Islet precursor cell (in vitro differentiated cells): Measurements from ENCODE around the gene CEACAM8.
"Not testable (repeated sequence)": the region's sequence is repeated elsewhere in the genome, so short reads cannot be mapped to it uniquely, and the experiment has no call there.

Experiments used
- DNase-seq: peaks from one replicate; pipeline ENCODE4 v3.0.0-alpha.2; 2018

CEACAM8 gene

DNA sequence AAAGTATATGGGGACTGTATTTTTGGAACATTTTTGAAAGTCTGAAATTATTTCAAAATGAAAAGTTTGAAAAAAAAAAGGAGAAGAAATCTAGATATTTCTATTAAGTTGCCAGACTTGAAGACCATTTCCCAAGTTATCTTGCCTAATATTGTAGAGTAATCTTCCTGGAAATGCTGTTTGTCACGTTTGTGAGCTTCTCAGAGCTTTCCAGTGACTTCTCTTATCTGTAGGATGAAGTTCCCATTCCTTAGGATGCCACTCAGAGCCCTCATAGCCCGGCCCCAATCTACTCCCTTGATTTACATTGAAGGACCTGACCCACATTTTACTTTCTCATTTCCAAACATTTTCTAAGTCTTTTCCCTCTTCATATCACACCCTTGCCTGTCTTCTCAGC lies 23.6 kb downstream of the CEACAM8 start:
- DNase-seq: no peak

DNA sequence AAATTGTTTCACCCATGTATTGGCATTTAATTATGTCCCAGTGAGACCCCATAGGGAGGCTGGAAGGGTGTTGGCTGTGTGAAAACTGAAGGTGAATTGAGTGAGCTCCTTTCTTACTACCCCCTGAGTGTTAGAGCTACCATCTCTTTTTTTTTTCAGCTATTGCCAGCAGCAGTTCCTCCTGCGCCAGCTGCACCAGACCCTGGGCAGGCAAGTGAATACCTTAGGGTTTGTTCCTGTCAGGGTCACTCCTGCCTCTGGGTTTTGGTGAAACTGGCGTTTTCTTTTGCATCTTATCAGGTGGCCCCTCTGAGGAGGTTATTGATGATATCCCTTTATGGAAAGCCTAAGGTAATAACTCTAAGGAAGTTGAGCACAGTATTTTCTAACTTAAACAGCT lies 25.5 kb downstream of the CEACAM8 start:
- DNase-seq: no peak

DNA sequence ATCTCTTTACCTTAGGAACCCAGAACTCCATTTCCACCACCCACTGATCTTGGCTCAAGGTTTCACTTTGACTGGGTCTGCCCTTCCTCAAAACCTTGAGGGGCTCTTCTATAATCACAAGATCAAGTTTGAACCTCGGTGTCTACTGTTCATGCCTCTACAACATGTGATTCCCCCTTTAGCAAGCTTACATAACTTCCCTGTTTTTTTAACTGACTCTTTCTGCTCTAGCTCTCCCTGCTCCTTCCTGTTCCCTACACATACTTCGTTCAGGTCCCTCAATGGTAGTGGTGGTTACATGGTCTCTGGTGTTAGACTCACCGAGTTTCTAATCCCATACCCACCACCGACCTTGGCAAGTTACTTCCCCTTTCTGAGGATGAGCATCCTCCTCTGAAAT lies 26.7 kb downstream of the CEACAM8 start:
- no peak for DNase-seq

DNA sequence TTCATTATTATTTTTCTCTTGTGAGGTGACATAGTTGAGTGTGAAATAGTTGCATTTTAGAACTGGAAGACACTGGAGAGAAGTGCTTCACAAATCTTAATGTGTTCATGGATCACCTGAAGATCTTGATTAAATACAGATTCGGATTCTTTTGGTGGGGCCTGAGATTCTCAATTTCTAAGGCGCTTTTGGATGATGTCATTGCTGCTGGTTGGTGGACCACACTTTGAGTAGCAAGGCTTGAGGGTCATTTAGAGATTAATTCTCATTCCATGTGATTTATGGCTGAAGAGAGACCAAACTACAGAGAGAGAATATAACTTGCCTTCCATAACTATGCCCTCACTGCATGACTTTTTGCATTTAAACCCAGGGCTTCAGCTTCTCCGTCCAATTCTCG lies 27.2 kb downstream of the CEACAM8 start:
- no peak for DNase-seq

DNA sequence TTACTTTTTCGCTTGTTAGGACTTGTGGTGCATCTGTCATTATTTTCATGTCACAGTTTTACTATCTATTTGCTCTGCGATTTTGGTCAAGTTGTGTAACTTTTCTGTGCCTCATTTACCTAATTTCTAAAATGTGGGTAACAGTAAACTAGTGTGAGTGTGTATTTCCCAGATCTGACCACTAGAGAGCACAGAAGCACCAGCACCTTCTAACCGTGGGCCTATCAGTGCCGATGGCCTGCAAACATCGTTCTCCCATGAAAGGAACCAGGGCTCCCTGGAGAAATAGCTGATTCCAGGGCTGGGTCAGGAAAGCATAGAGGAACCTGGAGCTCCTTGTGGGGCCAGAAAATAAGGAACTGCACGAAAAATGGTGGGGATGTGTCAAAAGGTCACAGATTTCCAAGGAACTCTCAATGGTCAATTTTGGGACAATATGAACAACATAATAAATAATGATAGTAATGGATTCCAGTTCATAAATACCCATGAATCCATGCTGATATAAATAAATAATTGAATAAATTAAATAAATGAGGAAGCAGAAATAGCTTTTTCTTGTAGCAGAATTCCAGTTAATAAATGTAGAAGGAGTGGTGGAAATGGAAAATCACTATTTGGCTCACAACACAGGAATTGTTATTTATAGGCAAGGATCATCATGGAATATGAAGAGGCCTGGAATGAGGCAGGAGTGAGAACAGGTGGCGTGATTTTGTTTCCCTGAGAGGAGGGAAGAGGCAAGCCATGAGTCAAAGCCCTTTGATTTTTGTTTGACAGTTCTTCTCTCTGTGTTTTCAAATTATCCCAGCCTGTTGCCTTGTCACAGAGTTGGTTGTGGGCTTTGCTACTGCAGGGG lies 31.1 kb downstream of the CEACAM8 start:
- DNase-seq: no peak

DNA sequence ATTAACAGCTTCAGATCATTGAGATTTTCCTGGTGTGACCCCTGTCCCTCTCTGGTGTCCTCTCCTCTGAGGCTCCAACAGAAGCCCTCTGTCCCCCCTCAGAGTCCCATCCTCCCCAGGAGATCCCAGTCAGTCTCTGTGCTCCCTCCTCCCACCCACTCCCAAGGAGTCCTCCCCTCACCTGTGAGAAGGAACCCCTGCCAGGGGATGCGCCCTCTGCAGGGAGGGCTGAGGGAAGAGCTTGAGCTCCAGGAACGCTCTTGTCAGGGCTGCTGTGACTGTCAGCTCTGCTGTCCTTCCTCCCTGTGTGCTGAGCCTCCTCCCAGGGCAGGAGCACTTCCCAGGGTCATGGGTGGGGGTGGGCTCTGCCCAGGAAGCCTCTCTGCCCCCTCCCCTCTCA lies 33.2 kb downstream of the CEACAM8 start:
- DNase-seq: no peak

DNA sequence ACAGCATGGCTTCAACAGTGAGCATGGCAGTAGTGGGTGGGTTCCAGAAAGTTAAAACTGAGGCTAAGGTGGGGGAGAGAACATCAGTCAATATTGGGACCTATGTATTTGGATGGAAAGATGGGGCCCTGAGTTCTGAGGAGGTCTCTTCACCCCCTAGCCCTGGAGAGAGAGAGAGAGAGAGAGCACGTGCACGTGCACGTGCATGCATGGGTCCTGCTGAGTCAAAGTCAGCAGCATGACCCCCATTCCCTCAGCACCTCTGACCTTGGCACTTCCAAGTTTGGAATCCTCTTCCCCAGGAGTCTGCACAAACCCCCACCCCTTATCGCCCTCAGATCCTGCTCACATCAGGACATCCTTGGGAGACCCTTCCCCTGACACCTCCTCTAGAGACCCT lies 34.0 kb downstream of the CEACAM8 start:
- peak; percentile 33 for DNase-seq

DNA sequence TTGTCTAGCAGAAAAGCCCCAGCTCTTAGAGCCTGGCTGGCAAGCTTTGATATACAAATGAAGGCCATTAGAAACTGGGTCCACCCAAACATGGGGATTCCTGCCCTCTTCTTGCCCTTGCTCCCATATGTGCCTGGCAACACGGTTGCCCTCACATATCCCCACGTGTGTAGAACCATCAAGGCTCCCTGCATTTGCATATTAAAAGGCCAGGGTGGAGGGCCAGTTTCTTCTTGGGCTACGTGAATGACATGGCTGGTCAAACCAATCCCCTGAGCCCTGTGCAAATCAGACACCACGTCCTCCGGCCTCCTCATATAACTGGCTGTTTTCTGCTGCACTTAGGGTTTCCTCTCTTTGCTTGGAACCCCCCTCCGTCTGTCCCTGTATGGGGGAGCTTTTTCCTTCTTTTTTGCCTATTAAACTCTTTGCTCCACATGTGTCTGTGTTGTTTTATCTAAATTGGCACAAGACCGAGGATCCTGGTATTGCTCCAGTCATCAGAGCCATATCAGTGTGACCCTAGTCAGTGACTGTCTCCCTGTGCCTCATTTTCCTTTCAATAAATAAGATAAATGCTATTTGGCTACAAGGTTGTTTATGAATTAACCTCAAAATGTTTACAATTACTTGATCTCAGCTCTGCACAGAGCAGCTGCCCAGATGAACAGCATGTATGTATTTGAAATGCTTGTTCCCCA lies 36.1 kb downstream of the CEACAM8 start:
- DNase-seq: no peak

DNA sequence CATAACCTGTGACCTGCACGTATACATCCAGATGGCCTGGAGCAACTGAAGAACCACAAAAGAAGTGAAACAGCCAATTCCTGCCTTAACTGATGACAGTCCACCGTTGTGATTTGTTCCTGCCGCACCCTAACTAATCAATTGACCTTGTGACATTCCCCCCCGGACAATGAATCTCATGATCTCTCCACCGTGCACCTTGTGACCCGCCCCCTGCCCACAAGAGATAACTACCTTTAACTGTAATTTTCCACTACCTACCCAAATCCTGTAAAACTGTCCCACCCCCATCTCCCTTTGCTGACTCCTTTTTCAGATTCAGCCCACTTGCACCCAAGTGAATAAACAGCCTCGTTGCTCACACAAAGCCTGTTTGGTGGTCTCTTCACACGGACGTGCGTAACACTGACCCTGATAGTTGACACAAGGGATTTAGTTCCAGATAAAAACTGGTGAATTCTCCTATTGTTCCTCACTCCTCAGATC lies 37.3 kb downstream of the CEACAM8 start:
- not testable (repeated sequence) for DNase-seq

DNA sequence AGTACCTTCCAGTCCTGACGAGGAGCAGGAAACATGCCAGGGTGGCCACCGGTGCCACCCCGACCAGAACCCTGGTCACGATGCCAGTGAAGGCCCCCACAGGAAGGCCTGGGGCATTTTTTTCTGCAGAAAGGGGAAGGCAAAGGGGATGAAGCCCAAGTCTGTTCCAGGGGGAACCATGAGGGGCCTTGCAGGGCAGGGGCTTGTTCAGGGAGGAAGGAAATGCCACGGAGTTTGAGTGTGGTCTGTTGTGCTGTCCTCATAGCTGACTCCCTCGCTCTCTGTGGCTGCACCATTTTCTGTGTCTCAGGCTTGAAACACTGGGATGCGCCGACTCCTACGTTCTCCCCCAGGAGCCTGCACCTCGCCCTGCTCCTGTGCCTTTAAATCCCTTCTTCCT lies 38.9 kb downstream of the CEACAM8 start:
- DNase-seq: no peak

DNA sequence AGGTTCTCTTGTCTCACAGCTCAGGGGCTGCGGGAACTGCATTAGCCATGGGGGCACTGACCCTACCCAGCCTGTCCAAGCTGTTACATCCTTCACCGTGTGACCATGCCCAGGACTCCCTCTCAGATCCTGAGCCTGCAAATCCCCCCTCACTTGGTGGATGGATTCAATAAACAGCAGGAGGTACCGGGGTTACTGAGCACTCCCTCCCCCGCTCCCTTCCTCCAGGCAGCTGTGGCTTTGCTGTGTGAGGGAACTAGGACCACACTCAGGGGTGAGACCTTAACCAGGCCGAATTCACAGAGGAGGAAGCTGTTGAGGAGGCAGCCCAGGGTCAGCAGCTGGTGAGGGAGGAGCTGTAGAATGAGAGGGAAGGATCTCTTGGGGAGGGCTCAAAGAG lies 39.4 kb downstream of the CEACAM8 start:
- DNase-seq: no peak

DNA sequence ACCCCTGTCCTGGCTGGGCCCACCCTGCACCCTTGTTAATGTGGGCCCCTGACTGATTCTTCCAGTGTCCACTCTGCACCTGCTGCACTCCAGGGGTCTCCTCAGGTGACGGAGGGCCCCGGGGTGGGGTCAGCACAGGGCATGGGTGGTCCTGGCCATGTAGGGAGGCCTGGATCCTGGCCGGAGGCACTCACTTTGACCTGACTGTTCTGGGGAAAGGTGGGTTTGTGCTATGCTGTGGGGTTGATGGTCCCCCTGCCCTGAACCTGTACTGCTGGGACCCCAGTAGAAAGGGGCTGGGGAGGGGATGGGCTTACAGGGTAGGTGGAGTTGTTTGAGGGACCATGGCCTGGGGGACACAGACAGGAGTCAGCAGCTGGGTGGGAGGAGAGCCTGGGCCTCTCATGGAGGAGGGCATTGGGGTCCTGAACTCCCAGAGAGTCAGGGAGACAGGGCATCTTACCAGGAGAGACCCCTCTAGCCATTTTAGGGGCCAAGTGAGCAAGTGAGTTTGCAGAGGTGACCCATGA lies 40.6 kb downstream of the CEACAM8 start:
- peak; percentile 22 for DNase-seq

DNA sequence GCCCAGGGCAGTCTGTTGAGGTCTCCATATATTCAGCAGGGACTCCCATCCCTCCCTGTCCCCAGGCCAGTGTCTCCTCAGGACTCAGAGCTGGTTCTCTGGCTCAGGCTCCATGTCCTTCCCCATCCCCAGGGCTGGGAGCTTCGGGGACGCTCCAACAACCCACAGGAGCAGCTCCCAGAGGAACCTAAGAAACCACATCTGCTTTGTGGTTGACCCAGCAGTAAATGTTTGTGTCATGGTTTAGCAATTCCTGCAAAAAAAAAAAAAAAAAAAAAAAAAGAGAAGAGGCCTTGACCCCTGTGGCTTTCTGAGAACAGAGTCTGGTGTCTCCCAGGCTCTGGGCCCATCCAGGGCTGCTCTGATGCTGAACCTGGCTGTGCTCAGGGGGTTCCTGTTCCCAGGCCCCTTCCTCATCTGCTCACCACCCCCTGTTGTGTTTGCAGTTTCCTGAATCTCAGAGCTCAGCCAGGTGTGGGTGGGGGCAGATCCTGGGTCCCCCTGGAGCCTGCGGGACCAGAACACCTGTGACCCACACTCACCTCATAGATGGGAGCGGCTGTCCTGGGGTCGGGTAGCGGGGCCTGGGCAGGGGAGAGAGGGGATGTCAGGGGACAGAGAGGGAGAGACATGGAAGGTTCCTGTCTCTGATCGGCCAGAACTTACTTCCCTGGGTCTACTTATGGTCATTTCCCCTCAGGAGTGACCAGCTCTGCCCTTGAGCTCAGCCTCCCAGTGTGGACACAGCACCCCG lies 41.3 kb downstream of the CEACAM8 start:
- DNase-seq: peak; percentile 58

DNA sequence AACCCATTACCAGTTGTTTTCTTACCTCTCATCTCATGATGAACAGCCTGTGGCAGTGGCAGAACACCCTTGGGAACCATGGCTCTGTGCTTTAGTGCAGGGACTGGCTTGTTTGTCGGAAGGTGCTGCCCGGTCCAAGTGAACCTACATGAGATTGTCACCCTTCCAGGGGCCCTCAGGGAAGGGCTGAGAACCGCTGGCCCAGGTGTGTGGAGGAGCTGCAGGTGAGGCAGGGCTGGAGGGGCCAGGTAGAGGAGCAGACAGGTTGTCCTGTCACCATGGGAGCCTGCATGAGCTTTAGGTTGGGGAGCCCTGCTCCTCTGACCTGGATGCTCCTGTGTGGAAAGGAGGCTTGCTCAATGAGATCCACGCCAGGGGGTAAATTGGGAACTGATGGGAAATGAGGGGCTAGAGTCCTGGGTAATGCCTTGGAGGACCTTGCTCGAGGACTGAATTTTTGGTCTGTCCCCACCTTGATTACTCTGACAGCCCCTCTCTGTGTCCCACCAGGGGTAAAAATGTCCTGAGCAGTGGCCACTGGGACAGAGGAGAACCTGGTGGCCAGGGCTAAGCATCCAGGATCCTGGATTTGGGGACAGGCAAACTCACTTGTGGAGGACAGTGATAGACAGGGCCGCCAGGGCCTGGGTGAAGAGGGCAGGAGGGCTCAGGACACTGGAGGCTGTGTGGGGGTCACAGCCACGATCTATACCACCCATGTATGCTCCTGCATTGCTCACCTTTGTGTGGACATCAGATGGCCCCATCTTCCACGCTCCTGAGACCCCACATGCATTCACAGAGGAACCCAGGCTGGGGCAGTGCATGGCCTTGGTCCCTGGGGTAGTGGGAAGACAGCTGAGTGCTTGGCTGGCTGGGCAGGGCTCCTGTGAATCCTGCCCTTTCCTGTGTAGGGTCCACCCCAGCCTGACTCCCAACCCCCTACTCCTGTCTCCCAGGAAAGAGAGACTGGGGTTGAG lies 42.3 kb downstream of the CEACAM8 start:
- peak; percentile 36 for DNase-seq

DNA sequence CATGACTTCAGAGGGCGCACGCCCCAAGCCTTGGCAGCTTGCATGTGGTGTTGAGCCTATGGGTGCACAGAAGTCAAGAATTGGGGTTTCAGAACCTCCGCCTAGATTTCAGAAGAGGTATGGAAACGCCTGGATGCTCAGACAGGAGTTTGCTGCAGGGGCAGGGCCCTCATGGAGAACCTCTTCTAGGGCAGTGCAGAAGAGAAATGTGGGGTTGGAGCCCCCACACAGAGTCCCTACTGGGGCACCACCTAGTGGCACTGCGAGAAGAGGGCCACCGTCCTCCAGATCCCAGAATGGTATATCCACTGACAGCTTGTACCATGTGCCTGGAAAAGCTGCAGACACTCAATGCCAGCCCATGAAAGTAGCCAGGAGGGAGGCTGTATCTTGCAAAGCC lies 44.2 kb downstream of the CEACAM8 start:
- DNase-seq: not testable (repeated sequence)

DNA sequence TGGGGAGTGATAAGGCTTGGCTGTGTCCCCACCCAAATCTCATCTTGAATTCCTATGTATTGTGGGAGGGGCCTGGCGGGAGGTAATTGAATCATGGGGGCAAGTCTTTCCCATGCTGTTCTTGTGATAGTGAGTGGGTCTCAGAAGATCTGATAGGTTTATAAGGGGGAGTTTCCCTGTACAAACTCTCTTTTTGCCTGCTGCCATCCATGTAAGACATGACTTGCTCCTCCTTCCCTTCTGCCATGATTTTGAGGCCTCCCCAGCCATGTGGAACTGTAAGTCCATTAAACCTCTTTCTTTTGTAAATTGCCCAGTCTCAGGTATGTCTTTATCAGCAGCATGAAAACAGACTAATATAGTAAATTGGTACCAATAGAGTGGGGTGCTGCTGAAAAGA lies 45.7 kb downstream of the CEACAM8 start:
- DNase-seq: peak; percentile 1

DNA sequence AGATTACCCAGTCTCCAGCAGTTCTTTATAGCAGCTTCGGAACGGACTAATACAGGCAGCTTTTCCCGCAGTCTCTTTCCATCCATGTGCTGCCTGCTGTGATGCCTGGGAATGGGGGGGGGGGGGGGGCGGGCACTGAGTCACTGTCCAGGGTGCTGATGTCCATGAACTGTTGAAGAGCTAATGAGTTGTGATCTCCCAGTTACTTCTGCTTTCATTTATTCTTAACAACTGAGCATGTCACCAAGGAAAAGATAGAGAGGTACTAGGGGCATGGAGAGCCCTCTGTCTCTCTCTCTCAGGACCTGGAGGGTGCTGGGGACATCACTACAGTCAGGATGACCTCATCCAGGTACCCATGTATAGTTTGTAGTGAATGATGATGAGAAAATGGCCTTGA lies 46.2 kb downstream of the CEACAM8 start:
- peak; percentile 50 for DNase-seq

DNA sequence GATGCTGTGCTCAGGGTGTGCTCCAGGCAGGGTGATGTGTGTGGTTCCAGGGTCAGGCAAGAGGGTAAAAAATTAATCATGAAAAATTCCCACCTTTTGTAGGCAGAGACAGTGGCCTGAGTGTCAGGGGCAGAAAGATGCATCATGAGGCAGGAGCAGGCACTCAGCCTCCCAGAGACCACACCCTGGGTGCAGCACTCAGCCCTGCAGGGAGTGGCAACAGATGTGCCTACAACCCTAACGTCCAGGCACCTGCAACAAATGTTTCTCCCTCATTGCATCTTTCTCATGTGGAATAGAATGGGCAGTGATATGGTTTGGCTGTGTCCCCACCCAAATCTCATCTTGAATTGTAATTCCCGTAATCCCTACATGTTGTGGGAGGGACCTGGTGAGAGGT lies 46.8 kb downstream of the CEACAM8 start:
- DNase-seq: no peak

DNA sequence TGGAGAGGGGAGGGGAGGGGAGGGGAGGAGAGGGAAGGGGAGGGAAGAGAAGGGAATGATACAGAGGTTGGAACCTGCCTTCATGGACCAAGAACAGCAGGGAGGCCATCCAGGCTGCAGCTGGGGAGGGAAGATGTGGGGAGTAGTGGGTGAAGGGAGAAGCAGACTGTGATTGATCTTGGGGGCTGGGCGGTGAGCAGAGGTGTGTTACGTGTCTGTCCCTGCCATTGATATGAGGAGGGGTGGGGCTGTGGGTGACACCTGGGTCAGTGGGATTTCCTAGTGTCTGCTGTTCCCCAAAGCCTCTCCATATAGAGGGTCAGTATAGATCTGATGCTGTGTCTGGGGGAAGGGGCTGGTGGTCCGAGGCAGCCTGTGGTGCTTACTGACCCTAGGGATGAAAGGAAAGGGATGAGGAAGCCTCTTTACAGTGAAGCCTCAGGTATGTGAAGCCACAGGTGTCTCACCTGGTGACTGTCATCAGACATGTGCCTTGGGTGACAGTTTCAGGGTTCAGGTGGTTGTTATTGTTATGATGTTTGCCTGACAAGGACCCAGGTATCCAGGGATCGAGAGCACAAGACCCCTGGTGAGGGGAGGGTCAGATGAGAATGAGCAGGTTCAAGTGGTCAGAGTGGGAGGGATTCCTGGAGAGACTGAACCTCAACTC lies 47.8 kb downstream of the CEACAM8 start:
- DNase-seq: peak; percentile 37

DNA sequence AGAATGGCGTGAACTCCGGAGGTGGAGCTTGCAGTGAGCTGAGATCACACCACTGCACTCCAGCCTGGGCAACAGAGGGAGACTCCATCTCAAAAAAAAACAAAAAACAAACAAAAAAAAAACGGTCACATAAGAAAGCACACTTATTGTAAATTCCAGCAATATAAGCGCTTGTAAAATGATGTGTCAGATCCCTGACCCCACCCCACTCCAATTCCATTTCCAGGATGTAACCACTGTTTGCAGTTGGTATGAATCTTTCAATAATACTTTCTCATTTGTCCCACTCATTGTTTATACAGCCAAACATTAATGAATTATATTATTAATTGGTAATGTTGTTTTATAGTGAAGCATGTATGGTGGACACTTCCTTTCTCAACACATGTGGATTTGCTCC lies 50.6 kb downstream of the CEACAM8 start:
- DNase-seq: no peak

DNA sequence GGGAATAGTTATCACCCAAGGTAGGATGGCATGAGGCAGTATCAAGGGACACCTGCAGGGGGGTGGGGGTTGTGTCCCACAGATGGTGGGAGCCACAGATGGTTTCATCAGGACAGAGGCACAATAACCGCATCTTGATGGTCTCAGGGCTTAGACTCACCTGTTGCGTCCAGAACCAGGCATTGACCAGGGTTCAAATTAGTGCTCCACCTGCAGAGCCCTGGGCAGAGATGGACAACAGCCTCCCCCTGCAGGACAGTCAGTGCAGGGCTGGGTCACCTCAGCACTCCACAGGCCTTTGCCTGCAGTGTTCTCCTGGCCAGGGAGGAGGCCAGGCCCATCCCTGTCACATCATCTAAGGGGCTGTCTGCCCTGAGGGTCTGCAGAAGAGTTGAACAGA lies 51.9 kb downstream of the CEACAM8 start:
- peak; percentile 50 for DNase-seq
